Right lung (tissue), 5 donors: ENCODE results near the gene KCNJ10. TPM values are rescaled to one million over a fixed set of nuclear protein-coding genes. Genes with fewer than 3 reads are reported as not detected.

Source experiments
- DNase-seq, 2 donors: peaks; one replicate each; pipeline ENCODE4 v3.0.0-alpha.2; 2013
- polyA plus RNA-seq, 5 donors: library from polyadenylated mRNA; unstranded; fragments of 120-200 nt; gene quantifications; one replicate each; pipeline versions ENCODE4 v1.2.1 to v1.2.3, GENCODE V29; 2013; ENCODE audit warnings: inconsistent platforms in 1 of 5, low replicate concordance in 1 of 5; ENCODE audit not compliant: insufficient read length in 5 of 5, insufficient read depth in 1 of 5

KCNJ10 gene
- polyA plus RNA-seq, 5 donors = 0.13 to 0.61 (median 0.37) TPM

- no peak for DNase-seq
These were observed 29.9 kb upstream of the KCNJ10 start for GRCh38 chr1:160099716-160100375.

DNA sequence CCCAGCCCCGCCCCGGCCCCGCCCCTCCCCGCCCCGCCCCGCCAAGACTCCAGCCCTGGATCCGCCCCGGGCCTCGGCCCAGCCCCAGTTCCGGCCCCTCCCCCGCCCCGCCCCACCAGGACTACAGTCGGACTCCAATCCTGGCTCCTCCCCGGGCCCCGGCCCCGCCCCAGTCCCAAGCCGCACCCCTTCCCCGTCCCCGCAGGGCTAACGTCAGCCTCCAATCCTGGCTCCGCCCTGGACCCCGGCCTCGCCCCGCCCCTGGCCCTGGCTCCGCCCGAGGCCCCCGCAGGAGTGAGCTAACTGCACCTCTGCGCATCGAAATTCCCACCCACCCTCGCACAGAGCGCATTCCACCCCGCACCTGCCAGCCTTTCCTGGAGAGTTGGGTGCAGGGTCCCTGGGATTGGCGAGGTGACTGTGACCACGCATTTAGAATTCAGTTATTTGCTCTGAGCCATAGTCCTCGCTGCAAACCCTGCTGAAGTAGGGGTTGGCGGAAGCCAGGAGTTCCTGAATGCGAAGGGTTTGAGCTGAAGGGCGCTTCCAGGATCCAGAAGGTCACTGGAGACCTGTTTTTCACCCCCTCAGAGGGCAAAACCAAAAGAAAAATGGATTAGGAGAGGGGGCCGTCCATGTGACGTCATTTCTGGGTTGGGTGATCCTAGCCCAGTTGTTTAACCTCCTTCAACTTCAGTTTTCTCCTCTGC, 29.0 kb upstream of the KCNJ10 start:
- DNase-seq = peak; percentile 95

- DNase-seq = peak; percentile 84
These were observed 28.2 kb upstream of the KCNJ10 start, which contains the start of gene IGSF8 for GRCh38 chr1:160097911-160098851. Gene IGSF8 (minus strand): TSS chr1:160098619. CDS start chr1:160098472, 147 bp downstream.

DNA sequence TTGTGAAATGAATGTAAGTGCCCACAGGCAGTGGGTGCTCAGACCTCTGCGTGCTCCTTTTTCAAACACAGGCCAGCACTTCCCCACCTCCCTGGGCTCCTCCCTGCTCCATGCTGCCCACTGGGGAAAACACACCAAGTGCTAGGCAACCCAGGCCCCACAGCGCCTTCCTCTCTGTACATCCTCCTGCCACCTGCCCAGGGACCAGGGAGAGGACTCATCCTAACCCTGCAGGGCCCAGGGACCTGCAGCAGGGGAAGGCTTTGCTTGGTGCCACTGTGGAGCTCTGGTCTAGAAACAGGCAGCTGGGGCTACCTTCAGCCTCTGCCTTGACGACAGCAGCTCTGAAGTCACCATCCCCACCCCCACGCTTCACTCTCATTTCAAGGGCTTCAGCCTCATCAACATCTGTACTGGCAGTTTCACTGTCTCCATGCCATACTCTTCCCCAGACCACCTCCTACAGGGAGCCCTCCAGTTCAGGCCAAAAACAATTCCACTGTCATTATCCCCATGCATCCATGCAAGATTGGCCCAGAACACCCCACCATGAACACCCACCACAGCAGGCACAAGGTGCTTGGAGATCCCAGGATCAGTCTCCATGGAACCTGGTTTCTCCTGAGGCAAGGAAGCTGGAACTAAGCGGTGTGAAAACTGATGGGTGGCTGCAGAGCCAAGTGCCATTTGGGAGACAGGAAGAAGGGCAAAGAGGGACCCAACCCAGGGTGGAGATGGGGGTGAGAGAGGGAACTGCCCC, 27.4 kb upstream of the KCNJ10 start:
- no peak for DNase-seq

- DNase-seq = no peak
These were observed 26.5 kb upstream of the KCNJ10 start for GRCh38 chr1:160096274-160097116.

DNA sequence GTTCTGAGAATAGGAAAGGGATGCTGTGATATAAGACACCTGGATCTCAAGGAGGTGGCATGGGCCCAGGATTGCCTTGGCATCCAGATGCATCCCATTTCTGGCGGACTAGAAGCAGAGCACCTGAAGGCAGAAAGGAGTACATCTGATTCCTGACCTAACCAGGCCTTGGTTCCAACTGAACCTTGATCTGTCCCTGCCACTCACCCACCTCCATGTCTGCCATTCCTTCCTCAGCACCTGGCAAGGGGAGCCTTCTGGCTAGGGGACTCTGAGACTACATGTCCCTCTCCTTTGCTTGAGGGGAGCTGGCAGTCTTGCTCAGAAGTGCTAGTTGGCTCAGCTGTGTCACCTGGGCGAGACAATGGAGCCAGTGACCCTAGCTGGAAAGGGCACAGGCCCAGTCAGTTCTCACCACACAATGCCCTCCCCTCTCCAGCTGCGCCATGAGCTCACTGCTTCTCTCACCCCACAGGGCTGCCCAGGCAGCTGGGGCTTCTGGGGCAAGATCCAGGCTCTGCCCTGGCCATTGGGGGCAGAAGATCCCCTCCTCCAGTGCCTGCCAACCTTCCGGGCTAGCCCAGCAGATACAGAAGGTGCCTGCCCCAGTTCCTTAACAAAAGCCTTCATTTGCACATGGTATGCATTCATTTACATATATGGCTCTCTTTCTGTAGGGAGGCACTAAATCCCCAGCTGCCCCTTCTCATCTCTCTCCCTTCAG, 25.6 kb upstream of the KCNJ10 start:
- no peak for DNase-seq

DNA sequence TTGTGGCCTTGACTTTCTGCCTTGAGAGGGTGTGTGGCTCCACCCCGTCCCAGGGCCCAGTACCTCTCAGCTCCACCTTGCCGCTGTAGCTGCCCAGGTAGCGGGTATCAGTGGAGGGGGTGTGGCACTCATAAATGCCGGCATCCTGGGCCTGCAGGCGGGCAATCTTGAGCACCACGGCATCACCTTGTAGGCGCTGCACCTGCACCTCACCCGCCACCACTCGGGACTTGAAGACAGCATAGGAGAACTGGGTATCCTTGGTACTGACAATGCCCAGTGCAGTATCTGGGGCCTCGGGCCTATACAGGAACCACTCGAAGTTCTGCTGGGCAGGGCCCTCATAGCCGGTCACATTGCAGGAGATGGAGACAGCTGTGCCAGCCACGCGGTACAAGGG, 24.8 kb upstream of the KCNJ10 start:
- DNase-seq = no peak

GRCh38 chr1:160094291-160094625, 24.3 kb upstream of the KCNJ10 start:
- DNase-seq = no peak

- DNase-seq = no peak
These were observed 23.8 kb upstream of the KCNJ10 start for GRCh38 chr1:160093624-160094290.

DNA sequence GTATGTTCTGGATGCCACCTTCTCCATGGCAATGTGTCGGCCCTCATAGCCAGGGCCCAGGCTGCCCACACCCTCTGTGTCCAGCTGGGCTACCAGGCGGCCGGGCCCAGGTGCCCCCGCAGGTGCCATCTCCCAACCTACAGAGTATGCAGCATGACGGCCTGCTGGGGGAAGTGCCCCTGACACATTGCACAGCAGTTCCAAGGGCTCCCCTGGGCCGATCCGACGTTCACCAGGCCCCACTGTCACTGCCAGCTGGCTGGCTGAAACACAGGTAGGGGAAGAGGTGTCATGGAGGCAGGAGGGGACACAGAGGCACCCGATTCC, 23.1 kb upstream of the KCNJ10 start:
- DNase-seq = no peak

DNA sequence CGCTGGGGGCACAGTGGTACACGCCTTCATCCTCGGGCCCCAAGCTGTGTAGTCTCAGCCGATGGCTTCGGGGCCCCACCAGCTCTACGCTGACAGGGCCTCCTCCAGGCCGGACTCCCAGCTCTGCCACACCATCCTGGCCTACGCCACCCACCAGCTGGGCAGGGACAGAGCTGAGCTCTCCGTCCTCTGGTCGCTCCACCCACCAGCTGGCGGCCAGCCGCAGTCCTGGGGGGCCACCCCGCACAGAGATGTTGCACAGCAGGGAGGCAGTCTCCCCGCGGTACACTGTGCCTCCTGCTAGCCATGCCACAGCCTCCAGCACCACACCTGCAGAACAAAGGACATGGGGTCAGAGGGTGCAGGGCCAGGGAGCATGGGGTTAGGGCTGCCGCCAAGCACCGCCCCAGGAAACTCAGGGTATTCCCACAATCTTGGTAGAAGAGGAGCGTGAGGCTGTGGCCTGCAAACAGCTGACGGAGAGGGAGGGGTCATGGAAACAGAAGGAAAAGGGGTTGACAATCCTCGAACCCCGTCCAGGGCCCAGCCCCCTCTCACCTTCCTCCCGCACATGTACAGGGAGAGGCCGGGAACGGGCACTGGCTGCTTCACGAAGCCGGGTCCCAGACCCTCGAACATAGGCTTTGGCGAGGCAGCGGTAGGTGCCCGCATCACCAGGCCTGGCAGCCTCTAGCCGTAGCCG, 22.6 kb upstream of the KCNJ10 start:
- DNase-seq = no peak

DNA sequence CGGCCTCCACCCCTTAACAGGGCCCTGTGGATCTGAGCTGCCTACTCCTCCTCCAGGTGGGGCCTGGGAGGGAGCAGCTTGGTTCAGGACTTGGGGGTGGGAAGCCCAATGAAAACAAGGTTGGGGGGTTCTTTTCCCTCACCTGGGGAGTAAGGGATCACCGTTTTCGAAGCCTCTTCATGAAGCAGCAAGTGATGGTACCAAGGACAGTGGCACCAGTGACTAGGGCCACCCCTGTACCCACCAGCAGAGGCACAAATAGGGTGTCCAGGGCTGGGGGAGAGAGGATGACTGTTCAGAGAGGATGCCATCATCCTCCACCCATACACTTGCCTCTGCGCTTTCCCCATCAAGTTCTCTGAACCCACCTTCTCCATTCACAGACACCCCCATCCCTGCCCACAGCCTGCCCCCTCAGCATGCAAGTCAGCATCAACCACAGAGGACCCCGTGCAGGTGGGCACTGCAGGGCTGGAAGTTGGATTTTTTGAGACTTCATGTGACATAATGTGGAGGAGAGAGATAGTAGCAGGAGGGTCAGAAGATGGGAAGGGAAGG, 21.8 kb upstream of the KCNJ10 start:
- DNase-seq = no peak

- DNase-seq = no peak
These were observed 20.8 kb upstream of the KCNJ10 start for GRCh38 chr1:160090760-160091159.

GRCh38 chr1:160089883-160090282, 19.9 kb upstream of the KCNJ10 start:
- no peak for DNase-seq

- DNase-seq = no peak
These were observed 17.2 kb upstream of the KCNJ10 start for GRCh38 chr1:160087118-160087662.

- no peak for DNase-seq
These were observed 16.5 kb upstream of the KCNJ10 start for GRCh38 chr1:160086456-160086892.

- peak in 1 of 2 donors; percentile 45 for DNase-seq
These were observed 15.9 kb upstream of the KCNJ10 start for GRCh38 chr1:160085686-160086455.
